HepG2 (cell line): ENCODE data around the gene CHAF1A. TPM values are rescaled to one million over a fixed set of nuclear protein-coding genes. Genes with fewer than 3 reads are reported as not detected.

Source experiments
- ATAC-seq: fragments of 200-7000 bp; cut with Tn5 transposase; 3 replicates; pipeline ENCODE4 v1.9.1; 2020; ENCODE audit warnings: mild to moderate bottlenecking, moderate library complexity
- BruUV-seq: library from RNA; stranded (reverse); fragments of 400-500 nt; replicated peaks from 2 replicates; lab custom pipeline; 2021; lab: Mats Ljungman, UMichigan
- CTCF ChIA-PET: fragments of 300-600 bp; formaldehyde crosslinking; extraction: SDS; loops from one replicate; lab custom pipeline; 2021; ENCODE audit warnings: low total read pairs, inconsistent platforms, low intra/inter-chr PET ratio; lab: Yijun Ruan, JAX
- POLR2A ChIA-PET: fragments of 350-600 bp; sonication (Branson Sonifier 250); formaldehyde crosslinking; loops from one replicate; lab custom pipeline; 2020; ENCODE audit warnings: antibody characterized with exemption, inconsistent platforms; lab: Yijun Ruan, JAX
- DNase-seq: peaks from one replicate; pipeline ENCODE4 v3.0.0-alpha.2; 2015; ENCODE audit warnings: low spot score
- FAIRE-seq: peaks from 3 replicates; lab custom pipeline; 2011; peaks lifted over from hg19 to GRCh38; lab: Jason Lieb, UNC
- H2AFZ ChIP-seq: one replicate; pipeline ENCODE4 v1.6.1; 2011; ENCODE audit warnings: low read length, inconsistent platforms
- H3K27ac ChIP-seq: fragments of 300-600 bp; 3 replicates; pipeline ENCODE4 v1.8.0; 2011; ENCODE audit warnings: mixed run types, mild to moderate bottlenecking, mixed read lengths, low read length, inconsistent platforms; ENCODE audit not compliant: insufficient read depth; ENCODE audit errors: extremely low read length
- H3K27me3 ChIP-seq, 2 experiments: fragments of 200-600 bp in 1 of 2; 2 replicates in 1 of 2; 3 replicates in 1 of 2; pipeline versions ENCODE4 v1.6.0 to v1.8.0; 2011; ENCODE audit warnings: low read length in 2 of 2, mild to moderate bottlenecking in 2 of 2, moderate library complexity in 2 of 2, inconsistent platforms in 1 of 2; ENCODE audit not compliant: insufficient read depth in 2 of 2, control insufficient read depth in 1 of 2
- H3K36me3 ChIP-seq, 2 experiments: fragments of 200-600 bp in 1 of 2; replicated peaks in 1 of 2; 2 replicates in 1 of 2; 3 replicates in 1 of 2; pipeline versions ENCODE4 v1.5.1 to v1.8.0; 2011; ENCODE audit warnings: low read length in 2 of 2, inconsistent platforms in 1 of 2; ENCODE audit not compliant: insufficient read depth in 2 of 2, control insufficient read depth in 1 of 2
- H3K4me1 ChIP-seq: 2 replicates; pipeline ENCODE4 v1.5.1; 2012; ENCODE audit warnings: low read length, inconsistent platforms; ENCODE audit not compliant: insufficient read depth
- H3K4me2 ChIP-seq: 2 replicates; pipeline ENCODE4 v1.6.0; 2011; ENCODE audit warnings: low read depth, low read length, inconsistent platforms
- H3K4me3 ChIP-seq, 3 experiments: fragments of 200-600 bp in 1 of 3; sonication (generic), shearing (Covaris generic) in 1 of 3; replicated peaks in 1 of 3; 2 replicates each; pipeline ENCODE4 v1.5.1; 2011 to 2016; ENCODE audit warnings: low read length in 3 of 3, inconsistent platforms in 2 of 3, low read depth in 2 of 3, mild to moderate bottlenecking in 2 of 3, control low read depth in 1 of 3, mixed read lengths in 1 of 3; ENCODE audit not compliant: insufficient read depth in 1 of 3
- H3K79me2 ChIP-seq: one replicate; pipeline ENCODE4 v1.6.1; 2011; ENCODE audit warnings: low read length, inconsistent platforms; ENCODE audit not compliant: insufficient read depth
- H3K9ac ChIP-seq: 2 replicates; pipeline ENCODE4 v1.6.0; 2011; ENCODE audit warnings: mild to moderate bottlenecking, low read depth, low read length, inconsistent platforms; ENCODE audit not compliant: insufficient read depth
- H3K9me3 ChIP-seq: 2 replicates; pipeline ENCODE4 v1.5.1; 2012; ENCODE audit warnings: mild to moderate bottlenecking, low read length
- H4K20me1 ChIP-seq: 2 replicates; pipeline ENCODE4 v1.6.0; 2011; ENCODE audit warnings: inconsistent platforms, mild to moderate bottlenecking, low read length, moderate library complexity; ENCODE audit not compliant: insufficient read depth
- AGO1 ChIP-seq: fragments of 200-400 bp; formaldehyde crosslinking; IDR thresholded peaks from 2 replicates; pipeline ENCODE4 v1.6.1; 2017; ENCODE audit warnings: mild to moderate bottlenecking, low read depth, low read length, moderate library complexity; ENCODE audit not compliant: poor library complexity, severe bottlenecking
- AGO2 ChIP-seq: fragments of 200-400 bp; formaldehyde crosslinking; optimal IDR thresholded peaks from 2 replicates; pipeline ENCODE3; 2017; ENCODE audit warnings: mild to moderate bottlenecking, low read depth, low read length, moderate library complexity
- BATF2 ChIP-seq: sonication (generic); formaldehyde crosslinking; IDR thresholded peaks from 2 replicates; pipeline ENCODE4 v1.8.0; 2022; ENCODE audit warnings: mild to moderate bottlenecking, missing genetic modification reagents, moderate library complexity
- ELF4 ChIP-seq: sonication (generic); formaldehyde crosslinking; IDR thresholded peaks from 2 replicates; pipeline ENCODE4 v1.5.0; 2020; ENCODE audit warnings: missing genetic modification reagents, mild to moderate bottlenecking, moderate library complexity, borderline replicate concordance
- KLF9 ChIP-seq: IDR thresholded peaks from 2 replicates; pipeline ENCODE4 v1.6.1; 2016; ENCODE audit warnings: low read depth
- NONO ChIP-seq, 2 experiments: fragments of 450-650 bp in 1 of 2; sonication (generic) in 1 of 2; formaldehyde crosslinking in 1 of 2; IDR thresholded peaks in 1 of 2; conservative IDR thresholded peaks in 1 of 2; 2 replicates each; pipeline versions ENCODE4 v1.6.1 to v1.8.0; 2017 to 2022; ENCODE audit warnings: mild to moderate bottlenecking in 1 of 2, missing genetic modification reagents in 1 of 2, moderate library complexity in 1 of 2
- POLR2A ChIP-seq, 2 experiments: IDR thresholded peaks; 2 replicates each; pipeline ENCODE4 v1.6.1; 2011; ENCODE audit warnings: low read depth in 2 of 2, low read length in 2 of 2, mild to moderate bottlenecking in 1 of 2, moderate library complexity in 1 of 2; ENCODE audit not compliant: insufficient read depth in 1 of 2
- POLR2G ChIP-seq: fragments of 200-400 bp; formaldehyde crosslinking; IDR thresholded peaks from 2 replicates; pipeline ENCODE4 v1.6.1; 2018; ENCODE audit warnings: mild to moderate bottlenecking, low read depth, low read length, moderate library complexity
- RBFOX2 ChIP-seq: fragments of 200-400 bp; formaldehyde crosslinking; IDR thresholded peaks from 2 replicates; pipeline ENCODE4 v1.6.1; 2017; ENCODE audit warnings: low read depth, mild to moderate bottlenecking, low read length
- ZBTB33 ChIP-seq: sonication (generic); formaldehyde crosslinking; IDR thresholded peaks from 2 replicates; pipeline ENCODE4 v1.4.0; 2020; ENCODE audit warnings: missing genetic modification reagents
- ZNF792 ChIP-seq: IDR thresholded peaks from 2 replicates; pipeline ENCODE4 v1.6.1; 2016
- WGBS: methylation state at CpG from one replicate; pipeline ENCODE4 v1.1.6; 2017; ENCODE audit warnings: low lambda C conversion rate; 5-methylcytosine and 5-hydroxymethylcytosine counted together
- in situ Hi-C: cut with HindIII; loops from 2 replicates; pipeline ENCODE4 v1.10.0; 2017; ENCODE audit warnings: low pct_unique_long_range_greater_than_20kb; ENCODE audit not compliant: extremely low pct_ligation_motif_present
- intact Hi-C: fragments of 100-400 bp; cut with micrococcal nuclease; formaldehyde crosslinking; loops from one replicate; pipeline ENCODE4 v1.10.0; 2022; ENCODE audit not compliant: unreplicated experiment
- polyA plus RNA-seq, 8 experiments: library from polyadenylated mRNA; depleted of rRNA in 3 of 8; stranded (reverse) in 7 of 8; unstranded in 1 of 8; fragments of >200 nt; fragmentation: Illumina TruSeq in 4 of 8; extraction: Trizol in 4 of 8; gene quantifications; 2 replicates each; pipeline versions ENCODE4 v1.2.1 to v1.2.3, GENCODE V29; 2011 to 2016; ENCODE audit warnings: low read depth in 4 of 8, missing spikeins in 1 of 8, mixed read lengths in 1 of 8; ENCODE audit not compliant: insufficient read depth in 1 of 8
- total RNA-seq, 5 experiments: library from RNA; depleted of rRNA; stranded (reverse); fragments of >200 nt; fragmentation: Illumina TruSeq; extraction: Trizol; gene quantifications; 2 replicates each; pipeline ENCODE4 v1.2.3, GENCODE V29; 2016; ENCODE audit warnings: low read depth in 1 of 5
- TF ChIP-seq, protein P1 (sequence below): sonication (generic); formaldehyde crosslinking; IDR thresholded peaks from 2 replicates; pipeline ENCODE4 v1.5.1; 2020; ENCODE audit warnings: mild to moderate bottlenecking, missing genetic modification reagents, moderate library complexity
- TF ChIP-seq, protein P2 (sequence below): sonication (generic); formaldehyde crosslinking; IDR thresholded peaks from 2 replicates; pipeline ENCODE4 v1.4.0; 2020; ENCODE audit warnings: missing genetic modification reagents

Gene CHAF1A
- total and polyA plus RNA-seq, 2 of the 13 experiments (the other 11 are each of a cell fraction or from before 2014, with no cell fraction given) = 11.0 to 34.8 TPM

DNA sequence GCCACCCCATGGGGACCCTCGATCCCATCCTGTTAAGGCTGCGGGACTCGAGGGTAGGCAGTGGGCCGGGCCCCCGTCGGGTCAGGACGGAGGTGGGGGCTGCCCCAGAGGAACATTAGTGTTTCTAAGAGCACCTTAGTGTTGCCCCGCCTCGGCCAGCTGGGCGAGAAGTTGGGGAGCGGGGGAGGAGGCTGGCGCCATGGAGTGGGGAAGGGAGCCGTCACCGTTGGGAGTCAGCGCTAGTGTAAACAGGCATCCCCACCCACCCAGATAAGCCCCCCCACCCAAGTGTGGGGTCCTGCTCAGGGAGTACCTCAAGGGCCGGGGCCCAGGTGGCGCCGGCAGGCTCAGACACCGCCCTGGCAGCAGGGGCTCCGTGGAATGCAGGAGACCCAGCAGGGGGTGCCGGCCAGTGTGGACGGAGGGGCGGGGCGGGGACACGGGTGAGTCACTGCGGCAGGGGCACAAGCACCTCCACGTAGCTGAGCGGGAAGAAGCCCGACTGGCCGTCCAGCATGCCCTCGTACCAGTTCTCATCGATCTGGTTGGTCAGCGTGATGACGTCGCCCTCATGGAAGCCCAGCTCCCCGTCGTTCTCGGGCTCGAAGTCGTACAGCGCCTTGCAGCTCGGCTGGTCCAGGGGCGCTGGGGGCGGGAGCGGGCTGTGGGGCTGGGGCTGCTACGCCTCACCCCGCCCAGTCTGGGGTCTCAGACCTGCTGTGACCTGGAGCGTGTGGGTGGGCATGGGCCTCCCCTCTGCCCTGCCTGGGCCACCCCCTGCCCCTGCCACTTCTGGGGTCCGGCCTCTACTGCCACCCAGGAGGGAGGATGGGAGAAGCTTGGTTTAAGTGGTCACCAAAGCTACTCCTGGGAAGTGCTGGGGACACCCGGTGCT is 41.0 kb upstream of the CHAF1A start:
- no TSS peak for BruUV-seq
- Histone ChIP-seq H3K4me3 (no peak overlapping the region), H3K27ac (no peak overlapping the region), H3K27me3 (no peaks in the 10 kb centered on the region), H3K9ac (no peak overlapping the region), H3K79me2 (no peaks in the 10 kb centered on the region), H3K4me1 (no peaks in the 10 kb centered on the region), H3K36me3 (peaks cover 25 to 60% of the 10 kb centered on the region in 2 experiments; a peak in 4 of 5 replicates), H4K20me1 (no peaks in the 10 kb centered on the region), H2AFZ (no peak overlapping the region), H3K9me3 (no peaks in the 10 kb centered on the region), H3K4me2 (no peak overlapping the region)
- ATAC-seq (no peak), DNase-seq (no peak), FAIRE-seq (no peak)
- intact Hi-C loops (no loop called here), in situ Hi-C loops (no loop called here)
- peak; percentile 45; the same call in 1 of the 2 replicates for TF ChIP-seq RBFOX2
- TF ChIP-seq POLR2A (IDR thresholded peaks at IDR 0.05; ENCODE audit: insufficient read depth in 1 of 2, low read depth in 2 of 2, low read length in 2 of 2) = 0 out of 4 replicates have a peak, but pooled peaks of 1 of the 2 experiments have one; percentile 21
- TF ChIP-seq ELF4 (CRISPR knock-in tag) = no peak
- peak; percentile 84 for TF ChIP-seq AGO1
- TF ChIP-seq, protein P1, sequence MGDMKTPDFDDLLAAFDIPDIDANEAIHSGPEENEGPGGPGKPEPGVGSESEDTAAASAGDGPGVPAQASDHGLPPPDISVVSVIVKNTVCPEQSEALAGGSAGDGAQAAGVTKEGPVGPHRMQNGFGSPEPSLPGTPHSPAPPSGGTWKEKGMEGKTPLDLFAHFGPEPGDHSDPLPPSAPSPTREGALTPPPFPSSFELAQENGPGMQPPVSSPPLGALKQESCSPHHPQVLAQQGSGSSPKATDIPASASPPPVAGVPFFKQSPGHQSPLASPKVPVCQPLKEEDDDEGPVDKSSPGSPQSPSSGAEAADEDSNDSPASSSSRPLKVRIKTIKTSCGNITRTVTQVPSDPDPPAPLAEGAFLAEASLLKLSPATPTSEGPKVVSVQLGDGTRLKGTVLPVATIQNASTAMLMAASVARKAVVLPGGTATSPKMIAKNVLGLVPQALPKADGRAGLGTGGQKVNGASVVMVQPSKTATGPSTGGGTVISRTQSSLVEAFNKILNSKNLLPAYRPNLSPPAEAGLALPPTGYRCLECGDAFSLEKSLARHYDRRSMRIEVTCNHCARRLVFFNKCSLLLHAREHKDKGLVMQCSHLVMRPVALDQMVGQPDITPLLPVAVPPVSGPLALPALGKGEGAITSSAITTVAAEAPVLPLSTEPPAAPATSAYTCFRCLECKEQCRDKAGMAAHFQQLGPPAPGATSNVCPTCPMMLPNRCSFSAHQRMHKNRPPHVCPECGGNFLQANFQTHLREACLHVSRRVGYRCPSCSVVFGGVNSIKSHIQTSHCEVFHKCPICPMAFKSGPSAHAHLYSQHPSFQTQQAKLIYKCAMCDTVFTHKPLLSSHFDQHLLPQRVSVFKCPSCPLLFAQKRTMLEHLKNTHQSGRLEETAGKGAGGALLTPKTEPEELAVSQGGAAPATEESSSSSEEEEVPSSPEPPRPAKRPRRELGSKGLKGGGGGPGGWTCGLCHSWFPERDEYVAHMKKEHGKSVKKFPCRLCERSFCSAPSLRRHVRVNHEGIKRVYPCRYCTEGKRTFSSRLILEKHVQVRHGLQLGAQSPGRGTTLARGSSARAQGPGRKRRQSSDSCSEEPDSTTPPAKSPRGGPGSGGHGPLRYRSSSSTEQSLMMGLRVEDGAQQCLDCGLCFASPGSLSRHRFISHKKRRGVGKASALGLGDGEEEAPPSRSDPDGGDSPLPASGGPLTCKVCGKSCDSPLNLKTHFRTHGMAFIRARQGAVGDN (CRISPR knock-in tag) = 0 out of 2 replicates have a peak, but pooled peaks have one; percentile 7
- peak; percentile 26; the same call in 1 of the 2 replicates for TF ChIP-seq ZBTB33 (CRISPR knock-in tag)
- TF ChIP-seq BATF2 (CRISPR knock-in tag) = 0 out of 2 replicates have a peak, but pooled peaks have one; percentile 43
- TF ChIP-seq KLF9 (CRISPR knock-in tag) = no peak
- TF ChIP-seq NONO (IDR thresholded peaks at IDR 0.05) = no peak
- 0 out of 2 replicates have a peak, but pooled peaks have one; percentile 23 for TF ChIP-seq NONO (CRISPR knock-in tag; conservative IDR thresholded peaks at IDR 0.05)
- peak; percentile 16; the same call in 1 of the 2 replicates for TF ChIP-seq POLR2G
- no peak for TF ChIP-seq ZNF792 (CRISPR knock-in tag)
- TF ChIP-seq, protein P2, sequence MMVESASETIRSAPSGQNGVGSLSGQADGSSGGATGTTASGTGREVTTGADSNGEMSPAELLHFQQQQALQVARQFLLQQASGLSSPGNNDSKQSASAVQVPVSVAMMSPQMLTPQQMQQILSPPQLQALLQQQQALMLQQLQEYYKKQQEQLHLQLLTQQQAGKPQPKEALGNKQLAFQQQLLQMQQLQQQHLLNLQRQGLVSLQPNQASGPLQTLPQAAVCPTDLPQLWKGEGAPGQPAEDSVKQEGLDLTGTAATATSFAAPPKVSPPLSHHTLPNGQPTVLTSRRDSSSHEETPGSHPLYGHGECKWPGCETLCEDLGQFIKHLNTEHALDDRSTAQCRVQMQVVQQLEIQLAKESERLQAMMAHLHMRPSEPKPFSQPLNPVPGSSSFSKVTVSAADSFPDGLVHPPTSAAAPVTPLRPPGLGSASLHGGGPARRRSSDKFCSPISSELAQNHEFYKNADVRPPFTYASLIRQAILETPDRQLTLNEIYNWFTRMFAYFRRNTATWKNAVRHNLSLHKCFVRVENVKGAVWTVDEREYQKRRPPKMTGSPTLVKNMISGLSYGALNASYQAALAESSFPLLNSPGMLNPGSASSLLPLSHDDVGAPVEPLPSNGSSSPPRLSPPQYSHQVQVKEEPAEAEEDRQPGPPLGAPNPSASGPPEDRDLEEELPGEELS (CRISPR knock-in tag) = no peak
- peak; percentile 46 for TF ChIP-seq AGO2
- CTCF ChIA-PET = no interaction called here
- WGBS = 98% methylated on average over 25 of the region's 50 CpGs
- POLR2A ChIA-PET = interaction anchor here (1.4 to 2.7 kb wide), 3 partner anchors 13 to 33 kb away, joined by 5 to 10 read pairs (median 10); partner anchors contain the start of gene MPND
